ENCODE results near the gene ESF1.

Gene ESF1

GRCh38 chr20:13671916-13672378 is 112.8 kb downstream of the ESF1 start:
- no peak for DNase-seq

- DNase-seq = no peak
Measured at GRCh38 chr20:13671512-13671911, 113.2 kb downstream of the ESF1 start.

- no peak for DNase-seq
Measured at GRCh38 chr20:13670160-13670559, 114.6 kb downstream of the ESF1 start.

DNA sequence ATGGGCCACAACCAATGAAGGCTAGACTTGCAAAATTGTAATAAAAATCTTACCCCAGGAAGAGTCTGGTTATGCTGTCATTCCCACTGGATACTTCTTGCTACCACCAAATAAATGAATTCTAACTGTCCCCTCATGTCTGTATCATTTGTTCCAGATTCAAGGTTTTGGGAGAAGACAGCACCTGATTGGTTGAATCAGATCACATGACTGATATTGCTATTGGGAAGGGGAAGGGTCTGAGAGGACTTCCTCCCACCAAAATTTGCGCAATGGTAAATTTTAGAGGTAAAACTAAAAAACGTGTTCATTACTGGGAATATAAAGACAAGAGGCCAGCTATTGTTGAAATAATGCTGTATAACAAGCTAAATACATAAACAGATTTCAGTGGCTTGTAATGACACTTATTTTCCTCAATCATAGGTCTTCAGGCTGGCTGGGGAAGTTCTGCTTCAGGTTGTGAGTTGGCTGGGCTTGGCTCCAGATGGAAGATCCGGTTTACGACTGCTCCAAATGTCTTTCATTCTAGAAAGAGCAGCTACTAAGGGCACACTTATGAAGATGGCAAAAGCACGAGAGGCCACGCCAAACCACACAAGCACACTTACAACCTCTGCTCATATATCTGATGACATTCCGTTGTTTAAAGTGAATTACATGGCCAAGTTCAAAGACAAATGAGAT is 118.9 kb downstream of the ESF1 start:
- no peak for DNase-seq
